Measurements from ENCODE around the gene HTR2B.
"Not testable (repeated sequence)": the region's sequence is repeated elsewhere in the genome, so short reads cannot be mapped to it uniquely, and the experiment has no call there.

Gene HTR2B

DNA sequence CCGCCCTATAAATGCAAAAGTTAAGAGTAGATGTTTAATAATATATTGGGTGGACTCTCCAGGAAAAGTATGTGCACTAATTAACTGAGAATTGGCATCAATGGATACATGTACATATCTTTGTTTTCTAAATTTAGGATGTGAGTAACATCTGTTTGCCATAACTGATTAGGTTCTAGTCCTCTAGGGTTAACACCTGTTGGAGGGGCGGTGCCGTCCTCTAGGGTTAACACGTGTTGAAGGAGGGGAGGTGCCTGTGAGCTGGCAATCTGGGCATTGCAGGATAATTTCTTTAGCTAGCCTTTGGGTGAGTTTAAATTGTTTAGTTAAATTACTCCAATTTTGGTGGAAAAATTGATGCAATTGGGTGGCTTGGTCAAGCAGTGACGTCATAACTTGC, 30.9 kb downstream of the HTR2B start:
- DNase-seq (ENCODE audit: low read depth in 2 of 2): no peak

- no peak for DNase-seq (ENCODE audit: low read depth in 2 of 2)
Observed at GRCh38 chr2:231088754-231089153, 36.1 kb downstream of the HTR2B start.

DNA sequence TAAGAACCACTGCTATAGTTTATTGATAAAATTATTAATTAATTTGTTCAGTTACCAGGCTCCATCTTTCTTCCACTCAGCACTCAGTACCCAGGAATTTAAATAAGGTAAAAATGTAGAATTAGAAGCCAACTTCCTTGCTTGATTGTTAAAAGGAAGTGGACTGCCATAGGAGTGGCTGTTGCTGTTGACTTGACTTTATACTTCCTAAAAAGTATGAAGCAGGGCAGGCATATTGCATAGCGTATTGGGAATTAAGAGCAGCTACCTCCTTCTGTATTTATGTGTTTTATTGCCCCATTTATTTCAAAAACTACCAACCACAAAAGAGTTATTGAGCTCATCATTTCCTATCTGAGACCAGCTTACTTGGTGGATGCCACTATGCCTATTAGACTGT, 40.3 kb downstream of the HTR2B start:
- DNase-seq (ENCODE audit: low read depth in 2 of 2): no peak

GRCh38 chr2:231069379-231070054, 55.3 kb downstream of the HTR2B start:
- no peak for DNase-seq (ENCODE audit: low read depth in 2 of 2)

- no peak for DNase-seq (ENCODE audit: low read depth in 2 of 2)
Observed at GRCh38 chr2:231068525-231069222, 56.2 kb downstream of the HTR2B start.

- DNase-seq (ENCODE audit: low read depth in 2 of 2): not testable (repeated sequence)
Observed at GRCh38 chr2:231067531-231067930, 57.3 kb downstream of the HTR2B start.

DNA sequence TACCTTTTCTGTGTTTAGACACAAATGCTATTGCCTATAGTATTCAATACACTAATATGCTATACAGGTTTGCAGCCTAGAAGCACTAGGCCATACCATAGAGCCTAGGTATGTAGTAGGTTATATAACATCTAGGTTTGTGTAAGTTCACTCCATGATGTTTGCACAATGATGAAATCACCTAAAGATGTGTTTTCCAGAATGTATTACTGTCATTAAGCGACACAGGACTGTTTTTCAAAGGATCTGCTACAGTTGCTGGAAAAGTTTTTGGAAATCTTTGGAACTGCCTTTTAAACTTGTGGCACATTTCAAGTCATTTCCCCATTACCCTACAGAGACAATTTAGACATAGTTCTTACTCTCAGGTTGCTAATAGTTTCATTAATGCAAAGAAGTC, 58.9 kb downstream of the HTR2B start:
- DNase-seq (ENCODE audit: low read depth in 2 of 2): no peak

DNA sequence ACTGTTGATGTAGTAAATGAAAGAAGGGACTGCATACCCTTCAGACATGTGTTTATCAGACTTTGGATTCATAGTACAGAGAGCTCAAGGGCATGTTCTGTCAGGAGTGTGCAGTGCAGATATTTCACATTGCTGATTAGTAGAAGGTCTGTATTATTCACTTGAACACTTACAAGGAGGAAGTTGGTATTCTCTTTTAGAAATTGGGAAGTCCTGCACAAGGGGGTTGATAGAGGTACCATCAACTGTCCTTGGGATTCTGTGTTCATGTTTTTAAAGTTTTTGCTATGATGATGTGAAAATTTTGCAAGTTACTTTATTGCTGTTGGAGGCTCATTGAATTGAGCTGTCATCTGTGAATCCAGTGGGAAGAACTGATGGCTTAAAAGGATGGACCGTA, 61.5 kb downstream of the HTR2B start:
- DNase-seq (ENCODE audit: low read depth in 2 of 2): no peak

DNA sequence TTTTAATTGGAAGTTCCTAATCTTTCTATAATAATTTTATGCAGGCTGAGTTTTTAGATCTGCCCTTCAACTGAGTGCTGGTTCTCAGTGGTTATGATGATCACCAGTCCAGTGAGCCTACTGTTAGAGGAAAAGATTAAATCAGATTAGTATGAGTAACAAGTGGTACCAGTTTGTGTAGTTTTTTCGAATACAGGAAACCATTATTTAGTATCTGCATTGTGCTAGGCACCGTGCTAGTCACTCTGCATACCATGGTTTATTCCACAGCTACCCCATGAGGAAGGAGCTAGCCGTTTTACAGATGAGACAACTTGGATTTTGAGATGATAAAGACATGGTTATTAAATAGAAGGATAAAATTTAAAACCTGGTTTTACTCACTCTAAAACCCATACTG, 62.1 kb downstream of the HTR2B start:
- DNase-seq (ENCODE audit: low read depth in 2 of 2): no peak

- no peak for DNase-seq (ENCODE audit: low read depth in 2 of 2)
Observed at GRCh38 chr2:231059756-231060155, 65.1 kb downstream of the HTR2B start.

DNA sequence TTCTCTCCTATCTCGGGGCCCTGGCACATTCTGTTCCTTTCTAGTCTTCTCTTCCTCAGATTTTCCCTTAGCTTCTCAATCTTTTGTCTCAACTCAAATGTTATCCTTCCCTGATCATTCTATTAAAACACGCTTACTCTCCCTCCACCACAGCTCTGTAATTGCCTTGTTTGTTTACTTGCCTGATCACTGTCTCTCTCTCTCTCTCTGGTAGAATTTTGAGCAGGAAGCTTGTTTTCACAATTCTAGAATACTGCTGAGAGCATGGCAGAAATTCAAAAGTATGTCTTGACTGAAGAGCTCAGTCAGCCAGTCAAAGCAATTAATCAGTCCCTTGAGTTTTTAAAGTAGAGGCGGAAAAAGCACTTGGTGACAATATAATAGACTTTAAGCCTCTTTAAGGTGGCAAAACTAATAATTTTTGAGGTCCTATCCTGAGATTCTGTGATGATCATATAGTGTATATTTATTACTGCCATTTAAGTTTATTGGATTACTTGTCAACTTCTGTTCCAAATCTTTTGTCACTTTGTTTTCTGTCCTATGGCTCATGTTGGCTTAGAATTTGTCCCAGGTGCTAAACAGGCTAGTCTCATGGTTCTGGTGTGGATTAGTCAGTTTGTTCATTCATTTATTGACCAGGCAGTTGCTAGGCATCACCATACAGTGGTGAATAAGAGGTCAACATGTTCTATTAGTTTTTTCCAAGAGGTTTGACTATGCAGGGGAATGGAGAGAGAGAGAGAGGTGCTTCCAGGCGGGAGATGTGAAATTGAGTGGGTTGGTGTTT, 65.9 kb downstream of the HTR2B start:
- no peak for DNase-seq (ENCODE audit: low read depth in 2 of 2)

Data from activated CD4-positive, alpha-beta T cell treated with anti-CD3 and anti-CD28 coated beads for 24 hours (primary cell).